ENCODE results near the gene HMGB3.
"Not testable (repeated sequence)": the region's sequence is repeated elsewhere in the genome, so short reads cannot be mapped to it uniquely, and the experiment has no call there.

HMGB3 gene

GRCh38 chrX:150961631-150962030 lies 21.5 kb upstream of the HMGB3 start:
- no peak for DNase-seq (ENCODE audit: low read depth)
- no peak for TF ChIP-seq CTCF (IDR thresholded peaks at IDR 0.05; ENCODE audit: control insufficient read depth, extremely low read depth, insufficient read depth)
- no peak overlapping the region for H3K4me3 ChIP-seq (ENCODE audit: low read depth, low read length)

GRCh38 chrX:150964416-150964815 lies 18.7 kb upstream of the HMGB3 start:
- not testable (repeated sequence) for DNase-seq (ENCODE audit: low read depth)

GRCh38 chrX:150966235-150966634 lies 16.9 kb upstream of the HMGB3 start:
- no peak for TF ChIP-seq CTCF (IDR thresholded peaks at IDR 0.05; ENCODE audit: control insufficient read depth, extremely low read depth, insufficient read depth)
- peak; percentile 18 for DNase-seq (ENCODE audit: low read depth)
- no peak overlapping the region for H3K4me3 ChIP-seq (ENCODE audit: low read depth, low read length)

More at GRCh38 chrX:150964416-150964815, 18.7 kb upstream of the HMGB3 start:
- not testable (repeated sequence) for H3K4me3 ChIP-seq (ENCODE audit: low read depth, low read length)

GRCh38 chrX:150966742-150967141 lies 16.4 kb upstream of the HMGB3 start:
- TF ChIP-seq CTCF (IDR thresholded peaks at IDR 0.05; ENCODE audit: control insufficient read depth, extremely low read depth, insufficient read depth): no peak
- H3K4me3 ChIP-seq (ENCODE audit: low read depth, low read length): no peak overlapping the region
- DNase-seq (ENCODE audit: low read depth): peak; percentile 8

- TF ChIP-seq CTCF (IDR thresholded peaks at IDR 0.05; ENCODE audit: control insufficient read depth, extremely low read depth, insufficient read depth): no peak
- H3K4me3 ChIP-seq (ENCODE audit: low read depth, low read length): no peak overlapping the region
- DNase-seq (ENCODE audit: low read depth): no peak
Observed at GRCh38 chrX:150967786-150968185, 15.3 kb upstream of the HMGB3 start.

- no peak overlapping the region for H3K4me3 ChIP-seq (ENCODE audit: low read depth, low read length)
- no peak for TF ChIP-seq CTCF (IDR thresholded peaks at IDR 0.05; ENCODE audit: control insufficient read depth, extremely low read depth, insufficient read depth)
- no peak for DNase-seq (ENCODE audit: low read depth)
Observed at GRCh38 chrX:150968862-150969720, 14.0 kb upstream of the HMGB3 start.

- no peak overlapping the region for H3K4me3 ChIP-seq (ENCODE audit: low read depth, low read length)
- no peak for TF ChIP-seq CTCF (IDR thresholded peaks at IDR 0.05; ENCODE audit: control insufficient read depth, extremely low read depth, insufficient read depth)
- no peak for DNase-seq (ENCODE audit: low read depth)
Observed at GRCh38 chrX:150972450-150972849, 10.7 kb upstream of the HMGB3 start.
